ENCODE measurements around the gene PRKAG2. TPM values are rescaled to one million over a fixed set of nuclear protein-coding genes. Genes with fewer than 3 reads are reported as not detected.
A peak's percentile ranks its signal among the peaks of the same experiment; 100 is the strongest.

Gene PRKAG2
- total RNA-seq, 8 experiments from 2014 or later, result 6.3 to 13.4 (median 8.5) TPM

DNA sequence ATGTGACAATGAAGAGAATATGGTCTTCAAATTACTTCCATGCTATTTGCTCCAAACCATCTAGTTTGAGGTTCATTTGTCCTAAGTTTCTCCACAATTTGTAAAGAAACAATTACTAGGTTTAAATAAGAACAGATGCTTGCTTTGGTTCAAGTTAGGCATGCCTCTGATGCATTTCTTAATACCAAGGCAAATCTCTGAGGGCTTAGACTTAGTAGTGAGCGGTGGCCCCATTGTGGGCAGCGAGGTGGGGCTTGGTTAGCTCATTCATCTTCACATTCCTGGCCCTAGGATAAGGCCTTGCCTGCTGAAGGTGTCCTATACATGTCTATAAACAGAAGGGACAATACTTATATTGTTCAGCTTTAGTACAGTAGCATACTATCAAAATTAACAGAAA is 304.8 kb downstream of the PRKAG2 start:
- WGBS, 10 experiments, result 29 to 100% (median 100%) methylated on average over 1 to 2 of the region's 2 CpGs; no CpG with 5 or more reads in 1 of the 10 experiments
- Histone ChIP-seq H3K4me1 (replicated peaks in 1 of 2) (no peaks in the 10 kb centered on the region), H3K27ac (no peak overlapping the region), H3K4me3 (no peak overlapping the region)
- in situ Hi-C loops (cut with MboI; ENCODE audit: low pct_unique_long_range_greater_than_20kb in 2 of 9, low sequenced_read_pairs in 9 of 9, unreplicated experiment in 9 of 9), result no loop called here
- ATAC-seq (replicated peaks in 6 of 8), result no peak

DNA sequence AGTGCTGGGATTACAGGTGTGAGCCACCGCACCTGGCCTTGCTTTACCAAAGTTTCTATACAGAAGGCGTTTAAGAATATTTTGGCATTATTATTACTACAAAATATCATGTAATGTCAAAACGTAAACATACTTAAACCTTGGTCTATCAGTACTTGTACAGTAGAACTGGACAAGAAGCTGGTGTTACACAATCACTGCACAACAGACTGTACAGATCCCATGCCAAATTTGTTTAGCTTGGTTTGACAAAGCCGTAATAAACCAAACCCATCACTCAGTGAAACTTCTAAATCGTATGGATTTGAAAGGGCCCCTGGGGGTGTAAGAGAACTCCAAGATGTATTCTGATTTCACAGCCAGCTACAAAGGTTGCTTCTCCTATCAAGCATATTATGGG is 305.4 kb downstream of the PRKAG2 start:
- H3K4me1 ChIP-seq (replicated peaks in 1 of 2), result no peaks in the 10 kb centered on the region
- H3K4me3 ChIP-seq, result no peak overlapping the region
- ATAC-seq (replicated peaks in 6 of 8), result no peak
- in situ Hi-C loops (cut with MboI; ENCODE audit: low pct_unique_long_range_greater_than_20kb in 2 of 9, low sequenced_read_pairs in 9 of 9, unreplicated experiment in 9 of 9), result no loop called here
- 65 to 100% (median 85%) methylated on average over 1 to 5 of the region's 5 CpGs for WGBS, 10 experiments
- no peak overlapping the region for H3K27ac ChIP-seq

DNA sequence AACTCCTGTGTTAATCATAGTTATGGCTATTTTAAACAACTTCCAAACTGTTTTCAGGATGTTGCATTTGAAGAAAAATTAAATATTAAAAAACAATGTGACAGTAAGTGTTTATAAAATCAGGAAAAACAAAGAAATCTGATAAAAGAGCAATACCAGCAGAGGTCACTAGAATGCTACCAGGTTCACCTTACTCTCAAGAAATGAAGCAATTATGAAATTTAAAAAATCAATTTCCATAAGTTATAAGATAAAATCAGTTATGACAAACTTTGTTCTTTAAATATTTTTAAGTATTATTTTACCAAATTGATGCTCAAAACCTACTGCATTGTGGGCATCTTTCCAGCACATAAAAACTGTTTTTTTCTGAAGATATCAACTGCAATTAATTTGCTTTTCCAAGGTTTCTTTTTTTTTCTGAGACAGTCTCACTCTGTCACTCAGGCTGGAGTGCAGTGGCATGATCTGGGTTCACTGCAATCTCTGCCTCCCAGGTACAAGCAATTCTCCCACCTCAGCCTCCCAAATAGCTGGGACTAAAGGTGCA is 306.5 kb downstream of the PRKAG2 start:
- Histone ChIP-seq H3K4me1 (replicated peaks in 1 of 2) (no peaks in the 10 kb centered on the region), H3K27ac (no peak overlapping the region), H3K4me3 (no peak overlapping the region)
- no peak for ATAC-seq (replicated peaks in 6 of 8)
- in situ Hi-C loops (cut with MboI; ENCODE audit: low pct_unique_long_range_greater_than_20kb in 2 of 9, low sequenced_read_pairs in 9 of 9, unreplicated experiment in 9 of 9), result no loop called here

DNA sequence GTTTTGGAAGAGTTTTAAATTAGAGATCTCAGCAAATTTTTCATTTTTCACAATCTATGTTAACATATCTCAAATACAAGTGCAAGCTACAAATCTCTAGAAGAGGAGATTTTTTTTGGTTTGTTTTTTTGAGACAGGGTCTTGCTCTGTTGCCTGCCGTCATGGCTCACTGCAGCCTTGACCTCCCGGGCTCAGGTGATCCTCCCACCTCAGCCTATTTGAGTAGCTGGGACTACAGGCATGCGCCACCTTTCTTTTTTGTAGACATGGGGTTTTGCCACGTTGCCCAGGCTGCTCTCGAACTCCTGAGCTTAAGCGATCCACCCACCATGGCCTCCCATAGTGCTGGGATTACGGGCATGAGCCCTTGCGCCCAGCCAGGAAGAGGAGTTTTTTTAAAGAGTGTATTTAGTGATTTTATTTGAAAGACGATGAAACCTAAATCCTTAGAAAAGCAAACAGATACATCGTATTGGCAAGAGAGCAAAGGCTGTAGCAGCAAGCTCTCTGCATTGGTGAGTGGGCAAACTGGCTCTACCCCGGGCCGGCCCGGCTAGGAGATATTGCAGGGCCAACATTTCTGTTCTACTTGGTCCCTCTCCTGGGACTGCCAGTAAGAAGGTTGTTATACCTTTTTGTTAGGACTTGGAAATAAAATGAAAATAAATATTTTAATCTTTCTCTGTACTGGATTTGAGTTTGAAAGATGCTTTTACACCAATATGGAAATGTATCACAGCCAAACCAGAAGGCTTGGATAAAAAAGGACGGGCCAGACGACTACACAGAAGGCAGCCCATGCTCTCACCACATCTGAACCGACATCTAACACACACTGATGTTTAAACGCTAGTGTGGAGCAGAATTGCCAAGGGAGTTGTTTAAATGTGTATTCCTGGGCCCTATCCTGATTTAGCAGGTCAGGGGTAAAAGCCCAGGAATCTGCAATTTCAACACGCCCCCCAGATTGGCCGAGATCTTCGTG is 307.7 kb downstream of the PRKAG2 start:
- ATAC-seq (replicated peaks in 6 of 8), result no peak
- in situ Hi-C loops (cut with MboI; ENCODE audit: low pct_unique_long_range_greater_than_20kb in 2 of 9, low sequenced_read_pairs in 9 of 9, unreplicated experiment in 9 of 9), result no loop called here
- H3K4me1 ChIP-seq (replicated peaks in 1 of 2), result no peaks in the 10 kb centered on the region
- 40 to 100% (median 89%) methylated on average over 1 to 17 of the region's 20 CpGs for WGBS, 10 experiments
- H3K4me3 ChIP-seq, result no peak overlapping the region
- no peak overlapping the region for H3K27ac ChIP-seq

DNA sequence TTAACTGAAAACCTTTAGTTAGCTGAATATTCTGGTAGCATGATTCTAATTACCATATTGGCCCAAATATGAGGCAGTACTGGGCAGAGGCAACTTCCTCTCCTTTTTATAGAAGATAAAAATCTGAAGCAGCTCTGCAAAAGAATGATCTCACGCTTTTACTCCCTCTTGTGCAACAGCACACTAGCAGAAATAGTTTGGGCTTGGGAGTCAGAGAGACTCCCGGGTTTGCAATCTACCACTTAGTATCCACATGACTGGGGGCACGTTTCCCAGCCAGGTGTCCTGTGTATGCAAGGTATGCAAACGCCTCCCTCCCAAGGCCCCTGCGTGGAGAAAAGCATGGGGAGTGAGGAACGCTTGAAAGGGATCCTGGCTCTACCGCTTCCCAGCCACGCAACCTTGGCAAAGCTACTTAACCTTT is 310.0 kb downstream of the PRKAG2 start:
- no peak overlapping the region for H3K27ac ChIP-seq

DNA sequence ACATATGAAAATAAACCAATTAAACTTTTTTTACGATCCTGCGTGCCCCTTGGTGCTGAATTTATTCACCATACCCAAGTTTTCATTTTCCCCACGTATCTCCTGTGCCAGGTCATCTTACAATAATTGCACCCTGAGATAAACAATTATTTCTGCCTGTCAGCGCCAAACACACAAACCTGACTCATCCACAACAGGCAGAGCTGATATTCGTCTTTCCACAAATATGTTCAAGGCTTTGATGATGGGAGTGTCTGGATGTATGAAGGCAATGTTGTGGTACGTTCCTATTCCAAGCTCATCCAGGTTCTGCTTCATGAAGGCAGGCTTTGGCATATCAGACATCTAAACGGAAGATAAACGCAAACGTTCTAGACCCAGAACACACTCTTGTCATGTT is 311.4 kb downstream of the PRKAG2 start:
- WGBS, 10 experiments, result 68 to 100% (median 94%) methylated on average over 2 to 9 of the region's 9 CpGs; no CpG with 5 or more reads in 1 of the 10 experiments
- in situ Hi-C loops (cut with MboI; ENCODE audit: low pct_unique_long_range_greater_than_20kb in 2 of 9, low sequenced_read_pairs in 9 of 9, unreplicated experiment in 9 of 9), result no loop called here
- no peak for ATAC-seq (replicated peaks in 6 of 8)

More for the DNA sequence above, 310.0 kb downstream of the PRKAG2 start:
- in situ Hi-C loops (cut with MboI; ENCODE audit: low pct_unique_long_range_greater_than_20kb in 2 of 9, low sequenced_read_pairs in 9 of 9, unreplicated experiment in 9 of 9), result no loop called here
- WGBS, 10 experiments, result 8 to 100% (median 44%) methylated on average over 1 to 6 of the region's 8 CpGs; no CpG with 5 or more reads in 2 of the 10 experiments
- ATAC-seq (replicated peaks in 6 of 8), result peak in 3 of 8 experiments; percentile 36 to 91 (median 90)
- Histone ChIP-seq H3K4me1 (replicated peaks in 1 of 2) (no peaks in the 10 kb centered on the region), H3K4me3 (no peak overlapping the region)

DNA sequence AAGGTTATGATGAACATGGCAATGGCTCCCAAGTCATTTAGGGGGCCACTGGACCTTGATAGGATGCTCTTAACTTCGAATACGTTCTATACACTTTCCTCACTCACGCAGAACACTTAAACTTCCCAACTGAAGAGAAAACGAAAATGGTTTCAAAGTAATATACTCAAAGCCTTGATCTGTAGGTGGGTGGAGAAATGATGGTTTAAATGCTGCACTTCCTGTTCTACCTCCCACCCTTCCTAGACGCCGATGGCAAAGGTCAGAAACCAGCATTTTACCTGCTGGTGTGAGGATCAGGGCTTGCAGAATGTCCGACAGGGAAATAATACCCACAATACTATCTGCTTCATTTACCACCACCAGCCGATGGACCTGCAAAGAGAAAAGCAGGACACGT is 316.7 kb downstream of the PRKAG2 start:
- no peaks in the 10 kb centered on the region for H3K4me1 ChIP-seq (replicated peaks in 1 of 2)
- no peak overlapping the region for H3K4me3 ChIP-seq
- no peak overlapping the region for H3K27ac ChIP-seq
- ATAC-seq (replicated peaks in 6 of 8), result no peak
- in situ Hi-C loops (cut with MboI; ENCODE audit: low pct_unique_long_range_greater_than_20kb in 2 of 9, low sequenced_read_pairs in 9 of 9, unreplicated experiment in 9 of 9), result no loop called here
- 78 to 100% (median 94%) methylated on average over 1 to 9 of the region's 9 CpGs for WGBS, 10 experiments

More for the DNA sequence above, 311.4 kb downstream of the PRKAG2 start:
- no peak overlapping the region for H3K27ac ChIP-seq
- no peak overlapping the region for H3K4me3 ChIP-seq
- no peaks in the 10 kb centered on the region for H3K4me1 ChIP-seq (replicated peaks in 1 of 2)

DNA sequence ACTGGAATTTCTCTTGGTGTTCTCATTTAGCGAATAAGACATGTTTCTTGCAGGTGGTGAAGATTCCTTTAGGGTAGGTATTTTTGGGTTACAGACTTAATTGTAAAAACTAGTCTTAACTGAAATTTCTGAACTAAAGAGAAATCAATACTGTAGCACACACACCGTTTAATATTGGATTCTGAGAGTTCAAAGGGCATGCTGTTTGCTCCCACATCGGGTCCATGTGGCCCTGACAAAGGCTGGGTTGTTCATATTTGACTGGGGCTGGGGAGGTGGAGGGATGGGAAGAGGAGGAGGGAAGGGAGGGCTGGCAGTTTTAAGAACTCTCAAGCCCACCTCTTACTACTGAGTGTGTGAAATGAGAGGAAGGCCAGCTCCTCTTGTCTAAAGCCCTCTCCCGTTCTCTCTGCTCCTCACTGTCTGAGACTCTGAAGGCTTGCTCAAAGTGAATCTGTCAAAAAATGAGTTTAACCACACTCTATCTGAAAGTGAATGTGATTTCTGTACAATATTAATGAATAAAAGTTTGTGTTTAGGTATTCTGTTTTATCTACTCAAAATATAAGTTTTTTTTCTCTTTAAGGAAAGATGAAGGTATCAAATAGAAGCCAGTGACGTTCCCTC is 317.2 kb downstream of the PRKAG2 start:
- in situ Hi-C loops (cut with MboI; ENCODE audit: low pct_unique_long_range_greater_than_20kb in 2 of 9, low sequenced_read_pairs in 9 of 9, unreplicated experiment in 9 of 9), result no loop called here
- Histone ChIP-seq H3K27ac (no peak overlapping the region), H3K4me3 (no peak overlapping the region), H3K4me1 (replicated peaks in 1 of 2) (no peaks in the 10 kb centered on the region)
- ATAC-seq (replicated peaks in 6 of 8), result no peak
- 67 to 100% (median 87%) methylated on average over 1 to 5 of the region's 5 CpGs; no CpG with 5 or more reads in 1 of the 10 experiments for WGBS, 10 experiments

DNA sequence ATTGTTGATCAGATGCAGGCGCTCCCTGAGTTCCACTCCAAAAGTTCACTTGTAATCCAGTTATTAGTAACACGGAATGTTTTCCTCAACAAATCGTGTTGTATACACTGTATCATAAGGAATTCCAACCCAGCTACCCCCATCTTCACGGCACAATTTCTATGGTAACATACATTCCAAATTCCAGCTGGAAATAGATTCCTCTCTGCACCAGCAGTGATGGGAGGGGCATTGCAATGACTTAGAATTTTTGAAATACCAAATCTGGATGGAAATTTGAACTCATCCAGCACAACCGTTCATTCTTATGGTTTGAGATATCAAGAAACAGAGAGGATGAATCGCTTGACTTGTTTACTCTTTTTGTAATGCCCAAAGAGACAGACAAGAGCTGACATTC is 318.3 kb downstream of the PRKAG2 start:
- in situ Hi-C loops (cut with MboI; ENCODE audit: low pct_unique_long_range_greater_than_20kb in 2 of 9, low sequenced_read_pairs in 9 of 9, unreplicated experiment in 9 of 9), result no loop called here
- 50 to 100% (median 99%) methylated on average over 1 to 6 of the region's 6 CpGs; no CpG with 5 or more reads in 2 of the 10 experiments for WGBS, 10 experiments
- peak in 2 of 8 experiments; percentile 34 to 47 for ATAC-seq (replicated peaks in 6 of 8)

DNA sequence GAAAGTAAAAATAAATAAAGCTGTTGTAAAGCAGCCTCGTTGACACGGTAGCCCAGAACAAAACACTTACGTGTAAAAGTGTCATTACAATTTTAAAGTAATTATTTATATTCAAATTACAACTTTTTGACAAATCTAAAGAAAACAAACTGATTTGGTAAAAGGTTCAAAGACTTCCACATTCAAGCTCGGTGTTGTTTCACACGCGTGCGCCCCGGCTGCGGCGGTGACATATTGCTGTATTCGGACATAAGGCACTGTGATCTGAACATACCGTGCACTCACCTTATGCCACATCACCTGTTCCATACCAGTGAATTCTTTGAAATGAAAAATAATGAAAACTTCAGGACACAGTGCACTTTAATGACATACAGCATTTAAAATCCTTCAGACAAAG is 320.3 kb downstream of the PRKAG2 start:
- in situ Hi-C loops (cut with MboI; ENCODE audit: low pct_unique_long_range_greater_than_20kb in 2 of 9, low sequenced_read_pairs in 9 of 9, unreplicated experiment in 9 of 9), result no loop called here
- ATAC-seq (replicated peaks in 6 of 8), result no peak
- no peak overlapping the region for H3K4me3 ChIP-seq
- WGBS, 10 experiments, result 82 to 100% (median 93%) methylated on average over 3 to 12 of the region's 12 CpGs
- no peaks in the 10 kb centered on the region for H3K4me1 ChIP-seq (replicated peaks in 1 of 2)
- no peak overlapping the region for H3K27ac ChIP-seq

More for the DNA sequence above, 318.3 kb downstream of the PRKAG2 start:
- Histone ChIP-seq H3K4me3 (no peak overlapping the region), H3K4me1 (replicated peaks in 1 of 2) (no peaks in the 10 kb centered on the region), H3K27ac (no peak overlapping the region)

DNA sequence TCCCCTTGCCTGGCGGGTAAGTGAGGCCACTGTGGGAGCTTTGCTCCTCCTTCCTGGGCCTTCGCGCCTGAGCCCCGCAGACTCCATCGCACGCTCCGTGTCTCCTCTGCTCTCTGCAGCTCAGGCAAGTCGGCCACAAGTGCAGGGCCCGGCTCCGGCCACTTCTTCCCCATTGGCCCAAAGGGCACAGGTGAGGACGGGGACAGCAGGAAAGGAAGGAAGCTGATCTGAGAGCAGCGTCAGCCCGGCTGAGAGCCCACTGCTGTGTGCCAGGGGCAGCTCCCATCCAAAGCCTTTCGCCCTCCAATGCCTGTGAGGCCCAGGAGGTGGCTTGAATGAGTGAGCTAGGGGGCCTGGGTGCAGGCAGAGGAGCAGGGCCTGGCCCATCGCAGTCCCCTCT is 323.6 kb downstream of the PRKAG2 start:
- WGBS, 10 experiments, result 33 to 100% (median 96%) methylated on average over 1 to 5 of the region's 15 CpGs; no CpG with 5 or more reads in 5 of the 10 experiments
- H3K4me1 ChIP-seq (replicated peaks in 1 of 2), result no peaks in the 10 kb centered on the region
- in situ Hi-C loops (cut with MboI; ENCODE audit: low pct_unique_long_range_greater_than_20kb in 2 of 9, low sequenced_read_pairs in 9 of 9, unreplicated experiment in 9 of 9), result no loop called here
- peak in 1 of 8 experiments; percentile 10 for ATAC-seq (replicated peaks in 6 of 8)
- H3K27ac ChIP-seq, result no peak overlapping the region
- no peak overlapping the region for H3K4me3 ChIP-seq

DNA sequence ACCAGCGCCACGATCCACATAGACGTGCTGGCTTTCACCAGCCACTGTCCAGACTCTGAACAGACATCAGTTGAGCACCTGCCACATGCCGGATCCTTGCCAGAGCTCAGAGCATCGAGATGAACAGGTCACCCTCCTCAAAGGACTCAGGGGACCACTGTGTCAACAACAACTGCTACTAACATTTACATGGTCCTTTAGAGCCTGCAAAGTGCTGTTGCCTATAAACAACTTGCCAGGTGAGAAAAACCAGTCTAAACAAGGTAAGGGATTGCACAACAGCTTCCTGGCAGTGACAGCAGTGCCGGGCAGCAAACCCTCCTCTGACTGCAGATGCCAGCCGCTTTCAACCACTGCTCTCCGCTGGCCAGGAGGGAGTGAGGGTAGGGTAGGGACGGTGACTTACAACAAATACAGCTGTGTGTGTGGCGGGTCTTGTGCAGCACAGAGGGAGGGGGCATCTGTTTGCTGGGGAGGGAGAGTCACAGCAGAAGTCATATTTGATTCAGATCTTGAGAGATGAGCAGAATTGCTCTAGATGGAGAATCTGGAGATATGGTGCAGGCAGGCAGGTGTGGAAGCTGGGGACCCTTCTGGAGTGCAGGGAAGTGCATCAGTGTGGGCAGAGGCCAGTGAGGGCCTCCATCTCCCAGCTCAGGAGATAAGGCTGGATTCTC is 324.4 kb downstream of the PRKAG2 start:
- peak in 3 of 8 experiments; percentile 20 to 83 (median 43) for ATAC-seq (replicated peaks in 6 of 8)
- H3K4me1 ChIP-seq (replicated peaks in 1 of 2), result no peaks in the 10 kb centered on the region
- H3K27ac ChIP-seq, result no peak overlapping the region
- no peak overlapping the region for H3K4me3 ChIP-seq
- WGBS, 10 experiments, result 0 to 94% (median 68%) methylated on average over 1 to 9 of the region's 10 CpGs; no CpG with 5 or more reads in 3 of the 10 experiments
- in situ Hi-C loops (cut with MboI; ENCODE audit: low pct_unique_long_range_greater_than_20kb in 2 of 9, low sequenced_read_pairs in 9 of 9, unreplicated experiment in 9 of 9), result no loop called here

DNA sequence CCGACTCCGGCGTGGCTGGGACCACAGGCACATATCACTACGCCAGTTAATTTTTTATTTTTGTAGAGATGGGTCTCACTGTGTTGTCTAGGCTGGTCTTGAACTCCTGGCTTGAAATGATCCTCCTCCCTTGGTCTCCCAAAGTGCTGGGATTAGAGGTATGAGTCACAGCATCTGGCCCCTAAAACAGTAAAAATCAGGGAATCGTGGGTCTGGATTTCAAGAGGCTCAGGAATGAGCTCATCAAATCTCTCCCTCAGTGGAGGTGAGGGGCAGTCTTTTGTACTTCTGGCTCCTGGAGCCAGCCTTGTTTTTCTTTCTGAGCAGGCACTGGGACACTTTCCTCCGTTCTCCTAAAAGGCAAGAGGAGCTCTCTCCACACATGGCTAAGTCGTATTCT is 325.1 kb downstream of the PRKAG2 start:
- 20 to 96% (median 81%) methylated on average over 1 to 7 of the region's 7 CpGs; no CpG with 5 or more reads in 4 of the 10 experiments for WGBS, 10 experiments
- no peak for ATAC-seq (replicated peaks in 6 of 8)
- H3K4me3 ChIP-seq, result no peak overlapping the region
- no peak overlapping the region for H3K27ac ChIP-seq
- in situ Hi-C loops (cut with MboI; ENCODE audit: low pct_unique_long_range_greater_than_20kb in 2 of 9, low sequenced_read_pairs in 9 of 9, unreplicated experiment in 9 of 9), result no loop called here
- H3K4me1 ChIP-seq (replicated peaks in 1 of 2), result no peaks in the 10 kb centered on the region
